ENCODE measurements around the gene AKTIP.
"Not testable (repeated sequence)": the region's sequence is repeated elsewhere in the genome, so short reads cannot be mapped to it uniquely, and the experiment has no call there.

The AKTIP gene

DNA sequence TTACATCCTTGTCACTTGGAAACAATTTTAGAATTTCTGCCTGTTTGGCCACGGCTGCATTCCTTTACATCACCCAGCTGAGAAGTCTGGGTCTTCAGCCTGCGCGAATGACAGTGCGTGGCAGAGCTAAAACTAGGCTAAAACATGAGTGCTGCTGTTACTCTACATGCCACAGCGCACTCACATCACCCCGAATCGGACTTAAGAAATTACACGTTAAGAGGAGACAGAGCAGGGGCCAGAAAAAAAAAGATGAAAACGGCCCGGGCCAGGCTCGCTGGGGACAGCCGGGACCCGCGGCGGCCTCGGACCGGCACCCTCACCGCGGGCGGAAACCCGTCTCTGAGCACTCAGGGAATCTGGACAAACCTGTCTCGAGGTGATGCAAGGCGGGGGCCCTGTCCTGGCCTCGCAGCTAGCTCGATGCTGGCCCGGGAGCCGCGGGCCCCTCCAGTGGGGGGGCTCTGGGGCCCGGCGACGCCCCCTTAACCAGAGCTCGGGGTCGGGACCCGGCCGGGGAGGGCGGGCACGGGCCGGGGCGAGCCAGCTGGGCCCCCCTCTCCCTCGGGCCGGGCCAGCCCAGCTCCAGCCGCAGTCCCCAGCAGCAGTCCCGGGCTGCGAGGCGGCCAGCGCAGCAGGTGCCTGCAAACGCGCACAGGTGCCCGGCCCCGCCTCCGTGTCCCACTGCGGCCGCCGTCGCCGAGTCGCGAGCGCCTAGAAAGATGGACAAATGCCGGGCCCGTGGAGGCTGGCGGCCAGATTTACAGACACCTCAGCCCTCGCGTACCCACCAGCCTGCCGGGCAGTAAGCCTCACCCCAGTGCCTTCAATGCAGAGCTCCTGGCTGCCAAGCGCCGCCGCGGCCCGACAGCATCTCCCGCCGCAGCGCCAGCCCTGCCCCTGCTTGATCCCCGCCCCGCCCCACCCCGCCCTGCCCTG lies at the start of gene AKTIP:
AKTIP (minus strand) TSS at position 879 of the 939 bp plus-strand sequence. CDS start 2,950 bp downstream, outside the sequence.
- no peak for DNase-seq

DNA sequence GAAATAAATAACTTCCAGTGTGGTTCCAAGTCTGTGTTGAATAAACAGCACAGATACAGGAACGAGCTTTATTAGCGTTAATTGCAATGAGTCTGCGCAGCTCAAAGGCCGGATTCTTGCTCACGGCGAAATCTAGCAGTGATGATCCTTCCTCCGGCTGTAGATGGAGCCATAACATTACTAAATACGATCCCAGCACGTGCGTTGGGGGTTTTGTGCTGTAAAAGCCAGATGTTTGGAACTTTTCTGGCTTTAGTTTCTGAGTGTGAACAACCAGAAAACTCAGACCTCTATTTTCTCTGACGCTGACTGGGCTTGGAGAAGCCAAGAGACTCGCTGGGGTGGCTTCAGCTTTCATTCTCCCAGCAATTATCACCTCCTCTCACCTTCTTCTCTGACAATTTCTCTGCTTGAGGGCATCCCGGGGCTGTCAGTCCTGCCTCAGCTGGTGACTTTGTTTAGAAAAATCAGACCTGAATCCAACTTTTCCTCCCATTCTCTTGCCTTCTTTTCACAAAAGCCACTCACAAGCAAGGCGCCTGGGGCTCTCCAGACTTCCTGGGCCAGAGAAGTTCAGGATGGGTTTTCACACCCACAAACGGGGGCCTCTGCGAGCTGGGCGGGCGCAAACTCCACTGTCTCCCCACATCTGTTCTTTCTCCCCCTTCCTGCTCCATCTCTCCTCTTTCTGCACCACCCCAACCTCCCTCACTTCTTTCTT lies 47.1 kb upstream of the AKTIP start:
- peak; percentile 45 for DNase-seq

DNA sequence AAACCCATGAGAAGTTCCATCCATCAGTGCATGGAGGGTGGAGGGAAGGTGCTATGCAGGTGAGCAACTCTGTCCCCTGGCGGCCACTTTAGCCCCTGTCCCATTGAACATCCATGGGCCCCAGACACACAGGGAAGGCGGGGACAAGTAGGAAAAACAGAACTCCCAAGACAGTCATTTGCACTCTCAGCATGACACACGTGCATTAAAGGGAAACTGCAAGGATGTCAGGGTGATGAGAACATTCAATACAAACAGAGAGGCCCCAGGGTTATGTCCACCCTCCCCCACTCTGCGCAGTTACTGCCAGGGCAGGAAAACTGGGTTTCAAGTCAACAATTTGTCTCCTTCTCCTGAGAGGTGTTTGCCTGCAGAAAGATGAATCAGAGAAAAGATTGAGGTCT lies 44.0 kb upstream of the AKTIP start:
- no peak for DNase-seq

DNA sequence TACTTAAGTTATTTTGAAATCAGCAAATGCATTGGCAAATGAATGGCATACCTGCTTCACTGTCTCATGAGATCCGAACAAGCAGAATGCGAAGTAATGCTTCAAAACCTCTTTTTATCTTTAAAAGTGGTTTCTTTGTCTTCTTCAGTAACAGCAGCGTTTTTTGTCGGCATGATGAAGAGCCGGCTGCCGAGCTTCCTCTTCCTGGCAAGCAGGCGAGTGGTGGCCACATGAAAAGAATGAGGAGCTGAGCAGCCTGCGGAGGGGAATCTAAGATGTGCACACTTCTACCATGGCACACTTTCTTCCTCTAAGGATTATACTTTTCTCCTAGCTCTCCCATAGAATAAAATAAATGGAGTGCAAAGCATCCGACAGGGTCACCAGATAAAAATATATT lies 42.4 kb upstream of the AKTIP start:
- DNase-seq, result peak; percentile 54

DNA sequence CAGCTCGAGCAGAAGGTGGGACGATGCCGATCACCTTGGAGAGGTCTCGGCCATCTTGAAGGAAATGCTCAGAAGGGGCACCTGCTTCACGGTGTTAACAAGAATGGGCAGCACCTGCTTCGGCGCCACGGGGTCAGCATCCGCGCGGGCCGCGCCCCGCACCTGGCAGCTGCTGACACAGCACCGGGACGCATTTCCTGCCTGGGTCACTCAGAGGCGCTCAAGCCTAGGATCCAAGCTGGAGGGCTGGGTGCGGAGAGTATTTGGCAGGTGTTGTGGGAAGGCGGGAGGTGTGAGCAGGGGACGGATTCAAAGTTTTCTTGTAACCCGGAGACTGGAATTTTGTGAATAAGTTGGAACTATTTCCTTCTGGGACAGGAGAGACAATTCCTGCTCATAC lies 39.3 kb upstream of the AKTIP start:
- no peak for DNase-seq

DNA sequence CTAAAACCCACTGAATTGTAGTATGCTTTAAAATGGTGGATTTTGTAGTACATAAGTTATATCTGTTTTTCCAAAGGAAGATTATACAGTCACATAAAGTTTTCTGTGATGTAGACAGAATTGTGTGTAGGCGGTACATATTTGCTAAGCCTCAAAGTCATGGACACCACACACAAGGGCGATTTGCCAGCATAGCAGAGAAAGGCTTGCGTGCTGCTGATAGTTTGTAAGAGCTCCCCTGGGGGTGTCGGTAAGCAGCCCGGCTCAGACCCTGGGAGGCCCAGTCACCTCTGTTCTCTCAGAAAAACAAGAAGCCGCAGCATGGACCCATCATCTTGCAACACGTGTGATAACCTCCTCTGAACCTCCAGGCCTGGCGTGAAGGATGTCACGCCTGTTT lies 38.3 kb upstream of the AKTIP start:
- DNase-seq, result no peak

DNA sequence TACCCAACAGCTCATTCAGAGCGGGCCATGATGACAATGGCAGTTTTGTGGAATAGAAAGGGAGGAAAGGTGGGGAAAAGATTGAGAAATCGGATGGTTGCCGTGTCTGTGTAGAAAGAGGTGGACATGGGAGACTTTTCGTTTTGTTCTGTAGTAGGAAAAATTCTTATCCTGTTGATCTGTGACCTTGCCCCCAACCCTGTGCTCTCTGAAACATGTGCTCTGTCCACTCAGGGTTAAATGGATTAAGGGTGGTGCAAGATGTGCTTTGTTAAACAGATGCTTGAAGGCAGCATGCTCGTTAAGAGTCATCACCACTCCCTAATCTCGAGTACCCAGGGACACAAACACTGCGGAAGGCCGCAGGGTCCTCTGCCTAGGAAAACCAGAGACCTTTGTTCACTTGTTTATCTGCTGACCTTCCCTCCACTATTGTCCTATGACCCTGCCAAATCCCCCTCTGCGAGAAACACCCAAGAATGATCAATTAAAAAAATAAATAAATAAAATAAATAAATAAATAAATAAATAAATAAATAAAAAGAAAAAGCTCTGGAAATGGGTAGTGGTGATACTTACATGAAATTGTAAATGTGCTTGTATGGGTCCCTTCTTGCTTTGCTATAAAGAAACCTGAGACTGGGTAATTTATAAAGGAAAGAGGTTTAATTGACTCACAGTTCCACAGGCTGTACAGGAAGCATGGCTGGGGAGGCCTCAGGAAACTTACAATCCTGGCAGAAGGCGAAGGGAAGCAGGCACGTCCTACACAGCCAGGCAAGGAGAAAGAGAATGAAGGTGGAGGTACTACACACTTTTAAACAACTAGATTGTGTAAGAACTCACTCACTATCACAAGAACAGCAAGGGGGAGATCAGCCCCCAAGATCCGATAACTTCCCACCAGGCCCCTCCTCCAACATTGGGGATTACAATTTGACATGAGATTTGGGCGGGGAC lies 37.0 kb upstream of the AKTIP start:
- DNase-seq, result not testable (repeated sequence)

DNA sequence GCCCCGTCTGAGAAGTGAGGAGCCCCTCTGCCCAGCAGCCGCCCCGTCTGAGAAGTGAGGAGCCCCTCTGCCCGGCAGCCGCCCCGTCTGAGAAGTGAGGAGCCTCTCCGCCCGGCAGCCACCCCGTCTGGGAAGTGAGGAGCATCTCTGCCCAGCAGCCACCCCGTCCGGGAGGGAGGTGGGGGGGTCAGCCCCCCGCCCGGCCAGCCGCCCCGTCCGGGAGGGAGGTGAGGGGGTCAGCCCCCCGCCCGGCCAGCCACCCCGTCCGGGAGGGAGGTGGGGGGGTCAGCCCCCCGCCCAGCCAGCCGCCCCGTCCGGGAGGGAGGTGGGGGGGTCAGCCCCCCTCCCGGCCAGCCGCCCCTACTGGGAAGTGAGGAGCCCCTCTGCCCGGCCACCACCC lies 36.3 kb upstream of the AKTIP start:
- not testable (repeated sequence) for DNase-seq

DNA sequence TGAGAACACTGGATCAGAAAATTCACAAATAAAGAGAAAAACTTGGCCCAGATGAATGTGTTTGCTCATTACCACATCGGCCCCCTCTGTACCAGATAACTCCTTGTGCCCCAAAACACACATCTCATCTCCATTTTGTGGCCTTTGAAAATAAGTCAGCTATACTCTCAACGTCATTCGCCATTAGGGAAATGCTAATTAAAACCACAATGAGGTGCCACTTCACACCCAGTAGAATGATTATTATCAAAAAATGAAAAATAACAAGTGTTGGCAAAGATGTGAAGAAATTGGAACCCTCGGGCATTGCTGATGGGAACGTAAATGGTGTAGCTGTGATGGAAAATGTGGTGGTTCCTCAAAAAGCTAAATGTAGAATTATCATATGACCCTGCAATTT lies 34.6 kb upstream of the AKTIP start:
- DNase-seq, result no peak

DNA sequence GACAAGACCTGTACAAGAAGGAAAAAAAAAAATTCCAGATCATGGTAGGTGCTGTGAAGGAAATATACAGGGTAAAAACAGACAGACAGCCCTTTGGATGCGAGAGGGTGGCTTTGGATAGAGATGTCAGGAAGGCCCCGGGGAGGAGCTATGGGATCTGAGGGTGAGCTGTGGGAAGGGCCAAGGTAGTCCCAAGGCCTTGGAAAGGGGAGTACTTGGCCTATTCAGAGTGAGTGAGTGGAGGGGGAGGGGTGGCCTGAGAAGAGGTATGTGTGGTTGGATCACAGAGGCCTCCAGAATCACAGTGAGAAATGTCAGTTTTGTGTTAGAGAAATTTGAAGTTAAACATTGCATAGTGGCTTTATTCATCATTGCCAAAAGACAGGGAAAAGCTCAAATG lies 31.2 kb upstream of the AKTIP start:
- no peak for DNase-seq

DNA sequence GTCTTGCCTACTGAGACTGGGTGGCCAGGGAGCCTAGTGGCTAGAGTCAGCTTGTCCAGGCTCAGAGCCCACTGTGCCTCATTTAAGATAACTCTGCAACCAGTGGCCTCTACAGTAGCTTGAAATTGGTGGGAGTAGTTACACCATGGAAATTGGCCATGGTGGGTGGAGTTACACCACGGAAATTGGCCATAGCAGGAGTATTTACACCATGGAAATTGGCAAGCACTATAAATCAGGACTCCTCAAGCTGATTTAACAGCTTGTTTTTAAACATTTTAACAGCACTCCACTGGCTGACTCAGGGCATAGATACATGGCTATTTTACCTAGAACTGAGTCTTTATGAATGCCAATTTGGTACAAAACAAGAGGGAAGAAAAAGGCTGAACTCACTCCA lies 27.7 kb upstream of the AKTIP start:
- DNase-seq, result no peak

DNA sequence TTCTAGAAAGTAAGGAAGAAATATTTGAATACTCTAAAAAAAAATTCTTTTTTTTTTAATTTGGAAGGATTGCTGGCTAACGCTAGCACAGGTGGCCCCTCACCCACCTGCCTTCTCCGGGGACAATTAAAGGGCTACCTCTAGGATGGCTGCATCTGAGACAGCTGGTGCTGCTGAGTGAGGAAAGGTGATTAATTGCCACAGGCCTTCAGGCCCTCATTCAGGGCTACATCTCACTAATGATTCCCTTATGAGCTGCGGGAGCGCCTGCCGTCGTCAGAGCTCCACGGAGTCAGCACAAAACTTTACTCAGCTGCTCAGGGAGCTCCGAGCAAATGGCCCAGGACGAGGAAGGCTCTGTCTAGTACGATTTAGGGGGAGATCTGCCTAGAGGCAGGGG lies 27.0 kb upstream of the AKTIP start:
- DNase-seq, result no peak

DNA sequence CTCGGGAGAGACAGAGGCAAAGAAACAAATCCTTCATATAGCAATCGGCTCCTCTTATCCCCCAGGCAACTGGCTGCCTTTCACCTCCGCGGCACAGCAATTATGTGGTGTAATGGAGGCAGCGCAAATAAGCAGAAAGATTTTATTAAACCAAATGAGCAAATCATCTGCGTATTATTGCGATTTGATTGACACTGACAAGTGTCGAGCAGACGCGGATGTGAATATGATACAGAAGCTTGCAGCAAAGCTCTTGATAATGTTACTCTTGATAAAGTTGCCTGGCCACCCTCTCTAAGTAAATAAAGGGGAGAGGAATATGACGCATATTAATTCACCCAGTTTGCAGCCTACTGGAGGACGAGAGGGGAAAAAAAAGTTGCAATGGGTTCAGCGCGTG lies 26.5 kb upstream of the AKTIP start:
- no peak for DNase-seq

DNA sequence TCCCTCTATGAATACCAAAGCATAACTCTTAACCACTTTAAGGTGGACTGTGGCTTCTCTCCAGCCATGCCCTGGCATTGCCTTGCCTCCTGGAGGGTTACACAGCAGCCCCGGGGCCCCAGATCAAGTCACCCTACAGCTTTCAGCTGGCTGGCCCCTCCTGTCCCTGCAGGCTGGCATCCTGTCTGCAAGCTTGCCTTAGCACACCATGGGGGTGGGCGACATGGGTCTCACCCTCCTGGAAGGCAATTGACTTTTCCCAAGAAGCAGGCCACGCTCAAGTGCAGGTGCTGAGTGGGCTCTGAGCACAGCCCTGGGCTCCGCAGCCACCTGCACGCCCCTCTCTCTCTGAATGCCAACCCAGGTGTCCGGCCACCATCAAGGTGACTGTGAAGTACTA lies 25.8 kb upstream of the AKTIP start:
- no peak for DNase-seq

DNA sequence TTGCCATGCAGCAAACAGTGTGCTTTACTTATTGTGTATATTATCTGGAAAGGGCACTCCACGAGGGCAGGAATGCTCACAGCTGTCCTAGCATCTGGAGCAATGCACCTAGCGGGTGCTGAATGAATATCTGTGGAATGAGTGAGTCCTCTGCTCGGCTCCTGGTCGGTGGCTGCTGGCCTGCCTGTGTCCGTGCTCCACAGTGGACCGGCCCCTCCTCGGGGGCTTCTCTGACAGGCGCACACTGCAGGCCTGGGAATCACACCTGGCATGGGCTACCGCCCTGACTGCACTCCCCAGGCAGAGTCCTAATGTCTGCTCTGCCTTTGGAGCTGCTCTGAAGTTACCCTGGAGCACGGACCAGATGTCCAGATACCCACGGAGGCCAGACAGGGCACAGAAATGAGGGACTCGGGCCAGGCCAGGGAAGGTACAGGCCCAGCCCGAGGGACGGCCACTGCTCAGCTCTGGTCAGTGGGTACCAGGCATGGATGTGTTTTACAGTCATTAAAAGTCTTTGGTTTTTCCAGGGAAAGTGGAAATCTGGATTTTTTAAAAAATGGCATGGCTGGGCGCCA lies 21.1 kb upstream of the AKTIP start:
- DNase-seq, result no peak

DNA sequence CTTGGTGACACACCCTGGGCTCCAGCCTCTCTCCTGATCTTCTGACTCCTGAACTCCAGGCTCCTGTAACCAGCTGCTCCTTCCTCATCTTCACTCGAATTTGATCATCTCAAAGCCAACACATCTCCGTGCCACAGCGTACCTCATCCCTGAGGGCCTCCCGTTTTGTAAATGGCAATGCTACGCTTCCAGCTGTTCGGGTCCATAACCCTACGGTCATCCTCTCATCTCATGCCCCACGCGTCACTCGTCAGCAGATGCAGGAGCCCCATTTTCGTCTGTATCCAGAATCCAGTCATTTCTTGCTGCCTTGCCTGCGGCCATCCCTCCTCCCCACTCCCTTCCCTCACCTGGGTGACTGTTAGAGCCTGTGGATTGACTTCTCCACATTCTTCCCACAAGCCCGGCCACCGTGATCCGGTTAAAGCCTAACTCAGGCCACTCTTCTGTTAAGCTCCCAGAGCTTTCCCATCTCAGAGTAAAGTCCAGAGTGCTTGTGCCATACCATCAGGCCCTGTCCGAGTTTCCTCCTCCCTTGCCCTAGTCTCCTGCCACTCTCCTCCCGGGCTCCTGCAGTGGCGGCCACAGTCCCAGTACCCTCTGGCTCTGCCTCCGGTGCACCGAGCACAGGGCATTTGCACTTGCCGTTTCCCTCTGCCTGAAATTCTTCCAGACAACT lies 20.3 kb upstream of the AKTIP start:
- no peak for DNase-seq

DNA sequence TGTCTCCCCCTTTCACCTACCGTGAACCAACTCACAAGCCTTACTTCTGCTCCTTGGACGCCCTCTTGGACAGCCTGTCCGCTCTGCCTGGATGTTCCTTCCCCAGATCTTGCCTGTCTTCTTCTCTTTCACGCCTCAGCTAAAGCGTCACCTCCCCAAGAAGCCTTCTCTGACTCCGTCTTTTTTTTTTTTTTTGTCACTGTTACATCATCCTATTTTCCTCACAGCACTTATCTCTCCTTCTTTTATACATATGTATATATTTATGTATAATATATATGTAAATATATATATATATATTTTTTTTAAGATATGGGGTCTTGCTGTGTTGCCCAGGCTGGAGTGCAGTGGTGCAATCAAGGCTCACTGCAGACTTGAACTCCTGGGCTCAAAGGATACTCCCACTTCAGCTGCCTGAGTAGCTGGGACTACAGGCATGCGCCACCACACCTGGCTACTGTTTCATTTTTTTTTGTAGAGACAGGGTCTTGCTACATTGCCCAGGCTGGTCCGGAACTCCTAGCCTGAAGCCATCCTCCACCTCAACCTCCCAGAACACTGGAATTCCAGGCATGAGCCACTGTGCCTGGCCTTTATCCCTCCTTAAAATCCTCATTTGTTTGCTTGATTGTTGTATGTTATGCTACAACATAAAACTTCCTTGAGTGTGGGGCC lies 16.5 kb upstream of the AKTIP start:
- DNase-seq, result no peak

DNA sequence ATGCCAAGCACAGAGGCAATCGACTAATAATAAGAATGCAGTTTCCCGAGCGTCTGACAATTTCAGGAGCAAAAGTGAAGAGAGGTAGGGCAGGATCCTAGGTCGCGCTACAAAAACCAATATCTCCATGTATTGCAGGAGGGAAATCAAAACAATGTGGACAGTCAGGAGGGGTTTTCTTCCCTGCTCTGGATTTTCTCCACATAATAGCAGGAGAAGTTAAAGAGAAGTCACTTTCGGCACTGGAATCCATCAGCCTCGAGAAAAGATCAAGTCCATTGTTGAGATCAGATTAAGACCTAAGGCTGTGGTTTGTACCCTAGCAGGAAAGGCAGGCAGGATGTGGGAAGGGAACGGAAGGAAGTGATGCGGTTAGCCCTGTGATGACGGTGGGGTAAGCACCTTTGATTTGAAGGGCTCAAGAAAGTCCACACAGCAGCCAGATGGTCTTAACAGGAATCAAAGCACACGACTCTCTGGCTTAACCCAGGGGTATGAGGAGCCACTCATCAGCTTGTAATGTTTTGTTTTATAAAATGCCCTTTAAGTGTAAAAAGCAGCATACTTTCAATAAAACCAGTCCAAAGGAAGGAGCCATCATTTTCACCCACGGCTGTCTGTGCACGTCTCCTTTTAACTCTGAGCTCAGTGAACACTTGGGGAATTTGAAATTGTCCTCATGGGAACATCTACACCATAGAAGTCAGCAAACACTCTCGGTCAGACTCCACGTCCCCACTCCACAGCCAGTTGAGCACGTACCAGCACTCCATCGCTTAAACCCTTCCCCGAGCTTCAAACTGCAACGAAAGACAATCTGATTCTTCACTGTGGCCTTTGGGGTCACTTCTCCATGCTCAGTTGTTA lies 15.8 kb upstream of the AKTIP start:
- peak; percentile 58 for DNase-seq

DNA sequence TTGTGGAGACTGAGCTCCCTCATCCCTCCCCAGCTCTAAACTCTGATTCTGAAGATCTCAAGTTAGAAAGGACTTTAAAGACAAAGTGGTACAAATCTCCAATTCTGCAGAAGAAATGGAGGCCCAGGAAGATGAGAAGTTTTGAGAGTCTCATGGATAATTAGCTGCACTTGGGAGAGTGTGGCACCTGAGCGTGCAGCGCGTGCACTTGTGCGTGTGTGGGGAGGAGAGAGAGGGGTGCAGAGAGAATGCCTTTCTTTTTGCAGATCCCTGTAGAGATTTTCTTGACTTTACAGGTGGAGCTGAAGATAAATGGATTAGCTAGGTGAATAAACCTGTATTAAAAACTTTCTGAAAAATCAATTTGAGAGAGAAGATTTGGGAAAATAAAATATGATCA lies 14.8 kb upstream of the AKTIP start:
- no peak for DNase-seq

DNA sequence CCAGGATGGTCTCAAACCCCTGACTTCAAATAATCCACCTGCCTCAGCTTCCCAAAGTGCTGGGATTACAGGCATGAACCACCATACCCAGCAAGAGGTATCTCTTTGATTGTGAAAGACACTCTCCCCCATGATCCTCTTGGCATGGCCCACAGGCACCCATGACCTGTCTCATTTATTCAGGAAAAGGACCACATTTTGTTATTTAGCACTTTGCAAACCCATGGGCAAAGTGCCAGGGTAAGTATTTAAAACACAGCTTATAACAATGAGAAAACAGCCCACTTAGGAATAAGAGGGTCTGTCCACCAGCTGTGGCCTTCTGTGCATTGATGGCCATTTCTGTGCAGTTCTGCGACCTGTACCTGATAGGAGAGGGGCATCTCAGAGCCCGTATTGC lies 12.8 kb upstream of the AKTIP start:
- DNase-seq, result no peak

Measured in activated T-cell treated with anti-CD3 and anti-CD28 coated beads, Interleukin-2, amount 50 U/mL, for 1 hour (primary cell).